HTR-8/SVneo (cell line): ENCODE measurements around the gene DHRS3.
"Not testable (repeated sequence)": the region's sequence is repeated elsewhere in the genome, so short reads cannot be mapped to it uniquely, and the experiment has no call there.

Source experiments
- DNase-seq: peaks from one replicate; pipeline ENCODE4 v3.0.0; 2011; ENCODE audit warnings: low spot score, mixed read lengths; ENCODE audit not compliant: insufficient read length
- FAIRE-seq: peaks from 2 replicates; lab custom pipeline; 2011; peaks lifted over from hg19 to GRCh38; lab: Jason Lieb, UNC

DHRS3 gene

GRCh38 chr1:12530462-12531178 lies 87.4 kb downstream of the DHRS3 start:
- no peak for FAIRE-seq
- DNase-seq, result no peak

GRCh38 chr1:12529640-12530174 lies 88.3 kb downstream of the DHRS3 start:
- DNase-seq (no peak), FAIRE-seq (no peak)

- DNase-seq (no peak), FAIRE-seq (no peak)
These were observed 89.8 kb downstream of the DHRS3 start for GRCh38 chr1:12528021-12528852.

GRCh38 chr1:12527564-12527963 lies 90.4 kb downstream of the DHRS3 start:
- FAIRE-seq (no peak), DNase-seq (no peak)

GRCh38 chr1:12525311-12526181 lies 92.5 kb downstream of the DHRS3 start:
- FAIRE-seq, result no peak

GRCh38 chr1:12524266-12524665 lies 93.7 kb downstream of the DHRS3 start:
- no peak for FAIRE-seq
- DNase-seq, result no peak

More at GRCh38 chr1:12525311-12526181, 92.5 kb downstream of the DHRS3 start:
- DNase-seq, result no peak

- not testable (repeated sequence) for FAIRE-seq, DNase-seq
These were observed 95.2 kb downstream of the DHRS3 start for GRCh38 chr1:12522780-12523179.

GRCh38 chr1:12521096-12521495 lies 96.9 kb downstream of the DHRS3 start:
- no peak for DNase-seq
- no peak for FAIRE-seq

GRCh38 chr1:12519693-12520364 lies 98.2 kb downstream of the DHRS3 start:
- FAIRE-seq (no peak), DNase-seq (no peak)

- no peak for DNase-seq
- no peak for FAIRE-seq
These were observed 98.9 kb downstream of the DHRS3 start for GRCh38 chr1:12518931-12519692.
